WTC11 (cell line): ENCODE results near the gene NUMA1. TPM values are rescaled to one million over a fixed set of nuclear protein-coding genes. Genes with fewer than 3 reads are reported as not detected.

ENCODE experiments used
- ATAC-seq: fragments of 200-7000 bp; cut with Tn5 transposase; 2 replicates; pipeline ENCODE4 v1.10.0; 2021; ENCODE audit warnings: mild to moderate bottlenecking, moderate library complexity
- CTCF ChIA-PET: fragments of 300-600 bp; sonication (Branson Sonifier 250); formaldehyde crosslinking; loops from one replicate; lab custom pipeline; 2021; ENCODE audit warnings: antibody characterized with exemption; lab: Charles Lee
- POLR2A ChIA-PET: fragments of 350-600 bp; sonication (Branson Sonifier 250); formaldehyde crosslinking; loops from one replicate; lab custom pipeline; 2021; ENCODE audit warnings: antibody characterized with exemption; lab: Charles Lee
- DNase-seq: peaks from one replicate; pipeline ENCODE4 v3.0.0; 2021; ENCODE audit warnings: low spot score
- H3K27ac Mint-ChIP-seq: 2 replicates; pipeline ENCODE4 v1.8.0; 2021; ENCODE audit warnings: mixed read lengths
- H3K27me3 Mint-ChIP-seq: 2 replicates; pipeline ENCODE4 v1.8.0; 2021; ENCODE audit warnings: low read depth, mild to moderate bottlenecking, moderate library complexity, mixed read lengths
- H3K36me3 Mint-ChIP-seq: 2 replicates; pipeline ENCODE4 v1.8.0; 2021; ENCODE audit warnings: mixed read lengths
- H3K4me1 Mint-ChIP-seq: 2 replicates; pipeline ENCODE4 v1.8.0; 2022; ENCODE audit warnings: mixed read lengths
- H3K4me3 Mint-ChIP-seq: 2 replicates; pipeline ENCODE4 v1.8.0; 2021; ENCODE audit warnings: mild to moderate bottlenecking, moderate library complexity, mixed read lengths
- H3K9me3 Mint-ChIP-seq: 2 replicates; pipeline ENCODE4 v1.8.0; 2021; ENCODE audit warnings: mixed read lengths
- FOXJ3 ChIP-seq: sonication (generic); formaldehyde crosslinking; IDR thresholded peaks from 2 replicates; pipeline ENCODE4 v1.9.0; 2021; ENCODE audit warnings: missing genetic modification reagents, mild to moderate bottlenecking, borderline replicate concordance
- FOXK1 ChIP-seq: sonication (generic); formaldehyde crosslinking; IDR thresholded peaks from 2 replicates; pipeline ENCODE4 v1.8.0; 2022; ENCODE audit warnings: mild to moderate bottlenecking, moderate library complexity, missing genetic modification reagents
- GABPB1 ChIP-seq: sonication (generic); formaldehyde crosslinking; IDR thresholded peaks from 2 replicates; pipeline ENCODE4 v1.8.1; 2023; ENCODE audit warnings: mild to moderate bottlenecking, missing genetic modification reagents
- GTF2I ChIP-seq: fragments of 250-450 bp; sonication (Bioruptor Pico); conservative IDR thresholded peaks from 2 replicates; pipeline ENCODE4 v1.4.0; 2021; ENCODE audit warnings: mild to moderate bottlenecking
- JAZF1 ChIP-seq: fragments of 250-450 bp; sonication (Bioruptor Pico); IDR thresholded peaks from 2 replicates; pipeline ENCODE4 v1.9.0; 2021; ENCODE audit warnings: moderate library complexity, mild to moderate bottlenecking, inconsistent platforms
- JUN ChIP-seq: sonication (generic); formaldehyde crosslinking; IDR thresholded peaks from 2 replicates; pipeline ENCODE4 v1.8.0; 2023; ENCODE audit warnings: mild to moderate bottlenecking, missing genetic modification reagents
- KAT7 ChIP-seq: sonication (generic); formaldehyde crosslinking; IDR thresholded peaks from 2 replicates; pipeline ENCODE4 v1.8.1; 2023; ENCODE audit warnings: missing genetic modification reagents, mild to moderate bottlenecking, borderline replicate concordance
- MXD4 ChIP-seq: fragments of 250-450 bp; sonication (Bioruptor Pico); IDR thresholded peaks from 2 replicates; pipeline ENCODE4 v1.8.0; 2021; ENCODE audit warnings: mild to moderate bottlenecking, moderate library complexity, borderline replicate concordance
- NFE2L1 ChIP-seq: sonication (generic); formaldehyde crosslinking; IDR thresholded peaks from 2 replicates; pipeline ENCODE4 v1.8.1; 2023; ENCODE audit warnings: missing genetic modification reagents
- NFYB ChIP-seq: sonication (generic); formaldehyde crosslinking; conservative IDR thresholded peaks from 2 replicates; pipeline ENCODE4 v1.8.0; 2022; ENCODE audit warnings: low read depth, missing genetic modification reagents
- TP53 ChIP-seq: sonication (generic); formaldehyde crosslinking; IDR thresholded peaks from 2 replicates; pipeline ENCODE4 v1.8.1; 2023; ENCODE audit warnings: mild to moderate bottlenecking, missing genetic modification reagents
- ZNF219 ChIP-seq: sonication (generic); formaldehyde crosslinking; IDR thresholded peaks from 2 replicates; pipeline ENCODE4 v1.8.0; 2023; ENCODE audit warnings: missing genetic modification reagents, mild to moderate bottlenecking, borderline replicate concordance
- ZNF232 ChIP-seq: sonication (generic); formaldehyde crosslinking; IDR thresholded peaks from 2 replicates; pipeline ENCODE4 v1.8.0; 2022; ENCODE audit warnings: mild to moderate bottlenecking, missing genetic modification reagents
- ZNF263 ChIP-seq: sonication (generic); formaldehyde crosslinking; IDR thresholded peaks from 2 replicates; pipeline ENCODE4 v1.8.1; 2022; ENCODE audit warnings: low read depth, mild to moderate bottlenecking, moderate library complexity, missing genetic modification reagents
- ZNF416 ChIP-seq: fragments of 250-450 bp; sonication (Bioruptor Pico); IDR thresholded peaks from 2 replicates; pipeline ENCODE4 v1.9.0; 2021; ENCODE audit warnings: mild to moderate bottlenecking, inconsistent platforms
- total RNA-seq: library from RNA; stranded (reverse); gene quantifications from 3 replicates; pipeline ENCODE4 v1.2.3, GENCODE V29; 2021
- TF ChIP-seq, protein P1 (sequence below): sonication (generic); formaldehyde crosslinking; conservative IDR thresholded peaks from 2 replicates; pipeline ENCODE4 v1.8.1; 2023; ENCODE audit warnings: mild to moderate bottlenecking, low read depth, missing genetic modification reagents, moderate library complexity
- TF ChIP-seq, protein P2 (sequence below): sonication (generic); formaldehyde crosslinking; IDR thresholded peaks from 2 replicates; pipeline ENCODE4 v1.8.1; 2022; ENCODE audit warnings: low read depth, mild to moderate bottlenecking, moderate library complexity, missing genetic modification reagents, borderline replicate concordance
- TF ChIP-seq, protein P3 (sequence below): sonication (generic); formaldehyde crosslinking; IDR thresholded peaks from 2 replicates; pipeline ENCODE4 v1.8.0; 2022; ENCODE audit warnings: mild to moderate bottlenecking, missing genetic modification reagents
- TF ChIP-seq, protein P4 (sequence below): fragments of 250-450 bp; sonication (Bioruptor Pico); IDR thresholded peaks from 2 replicates; pipeline ENCODE4 v1.8.0; 2021; ENCODE audit warnings: mild to moderate bottlenecking
- TF ChIP-seq, protein P5 (sequence below): sonication (generic); formaldehyde crosslinking; IDR thresholded peaks from 2 replicates; pipeline ENCODE4 v1.8.1; 2023; ENCODE audit warnings: mild to moderate bottlenecking, moderate library complexity, missing genetic modification reagents
- TF ChIP-seq, protein P6 (sequence below): sonication (generic); formaldehyde crosslinking; IDR thresholded peaks from 2 replicates; pipeline ENCODE4 v1.8.0; 2023; ENCODE audit warnings: missing genetic modification reagents

Gene NUMA1
- total RNA-seq, 1 experiment from 2014 or later: 147 TPM

DNA sequence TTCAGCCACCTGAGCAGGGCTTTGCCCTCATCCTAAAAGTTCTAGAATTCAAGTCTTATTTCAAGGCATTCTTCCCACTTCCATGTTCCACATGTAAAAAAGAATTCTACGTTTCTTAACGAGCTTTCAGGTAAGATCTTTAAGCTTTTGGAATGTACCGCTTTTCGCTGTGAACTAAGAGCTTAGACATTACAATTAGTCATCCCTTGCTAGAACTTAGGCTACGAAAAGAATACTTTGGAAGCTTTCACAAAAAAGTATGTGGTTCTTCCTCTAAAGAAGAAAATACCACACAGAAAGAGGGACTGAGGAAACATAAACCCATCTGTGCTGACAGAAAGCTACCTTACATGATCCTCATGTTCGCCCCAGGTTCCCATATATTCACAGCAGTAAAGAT, 1.9 kb downstream of the NUMA1 start:
- peak overlapping the region; percentile 84 for H3K4me3 Mint-ChIP-seq
- H3K4me1 Mint-ChIP-seq: peaks cover 22% of the 10 kb centered on the region
- ATAC-seq: no peak
- H3K36me3 Mint-ChIP-seq: peaks cover 4% of the 10 kb centered on the region; the same call in 1 of the 2 replicates
- peak overlapping the region; percentile 61 for H3K27ac Mint-ChIP-seq
- no peak for DNase-seq
- POLR2A ChIA-PET: interaction anchor here (0.8 kb wide), 1 partner anchor 15 kb away, joined by 5 read pairs; no protein-coding TSS in a partner anchor
- TF ChIP-seq TP53 (CRISPR knock-in tag) (no peak), MXD4 (CRISPR knock-in tag) (no peak)
- H3K27me3 Mint-ChIP-seq: no peaks in the 10 kb centered on the region
- H3K9me3 Mint-ChIP-seq: no peaks in the 10 kb centered on the region
- CTCF ChIA-PET: interaction anchor here (1.3 to 4.5 kb wide), 2 partner anchors 13 to 54 kb away, joined by 7 to 26 read pairs; no protein-coding TSS in a partner anchor

DNA sequence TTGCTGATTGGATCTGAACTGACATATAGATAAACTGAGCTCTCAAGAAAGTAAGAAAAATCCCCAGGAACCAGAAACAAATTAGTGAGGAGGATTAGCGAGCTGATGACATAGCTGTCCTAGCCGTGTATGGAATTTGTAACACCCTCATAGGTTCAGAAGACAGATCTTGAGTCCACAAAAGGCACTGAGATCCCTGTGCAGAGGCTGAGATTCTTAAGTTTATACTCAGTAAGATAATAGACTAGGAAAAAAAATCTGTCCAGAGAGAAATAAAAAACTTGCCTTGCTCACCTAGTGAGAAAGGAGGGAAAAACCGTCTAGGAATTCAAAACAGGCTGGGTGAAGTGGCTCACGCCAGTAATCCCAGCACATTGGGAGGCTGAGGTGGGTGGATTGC, 4.6 kb downstream of the NUMA1 start:
- DNase-seq (no peak), ATAC-seq (no peak)
- H3K27ac Mint-ChIP-seq: peak overlapping the region; percentile 60
- no peaks in the 10 kb centered on the region for H3K27me3 Mint-ChIP-seq
- no peak overlapping the region for H3K4me3 Mint-ChIP-seq
- peaks cover 36% of the 10 kb centered on the region for H3K4me1 Mint-ChIP-seq
- POLR2A ChIA-PET: no interaction called here
- H3K36me3 Mint-ChIP-seq: peaks cover 7% of the 10 kb centered on the region; the same call in 1 of the 2 replicates
- H3K9me3 Mint-ChIP-seq: no peaks in the 10 kb centered on the region
- CTCF ChIA-PET: interaction anchor here (1.0 to 4.5 kb wide), 9 partner anchors 9 to 60 kb away, joined by 3 to 26 read pairs (median 6); no protein-coding TSS in a partner anchor
- TF ChIP-seq ZNF219 (CRISPR knock-in tag) (no peak), ZNF416 (no peak), JUN (no peak), KAT7 (CRISPR knock-in tag) (no peak), FOXK1 (CRISPR knock-in tag) (no peak), JAZF1 (CRISPR knock-in tag) (no peak), ZNF263 (CRISPR knock-in tag) (no peak), ZNF232 (no peak), GTF2I (CRISPR knock-in tag) (no peak)
- TF ChIP-seq, protein P1, sequence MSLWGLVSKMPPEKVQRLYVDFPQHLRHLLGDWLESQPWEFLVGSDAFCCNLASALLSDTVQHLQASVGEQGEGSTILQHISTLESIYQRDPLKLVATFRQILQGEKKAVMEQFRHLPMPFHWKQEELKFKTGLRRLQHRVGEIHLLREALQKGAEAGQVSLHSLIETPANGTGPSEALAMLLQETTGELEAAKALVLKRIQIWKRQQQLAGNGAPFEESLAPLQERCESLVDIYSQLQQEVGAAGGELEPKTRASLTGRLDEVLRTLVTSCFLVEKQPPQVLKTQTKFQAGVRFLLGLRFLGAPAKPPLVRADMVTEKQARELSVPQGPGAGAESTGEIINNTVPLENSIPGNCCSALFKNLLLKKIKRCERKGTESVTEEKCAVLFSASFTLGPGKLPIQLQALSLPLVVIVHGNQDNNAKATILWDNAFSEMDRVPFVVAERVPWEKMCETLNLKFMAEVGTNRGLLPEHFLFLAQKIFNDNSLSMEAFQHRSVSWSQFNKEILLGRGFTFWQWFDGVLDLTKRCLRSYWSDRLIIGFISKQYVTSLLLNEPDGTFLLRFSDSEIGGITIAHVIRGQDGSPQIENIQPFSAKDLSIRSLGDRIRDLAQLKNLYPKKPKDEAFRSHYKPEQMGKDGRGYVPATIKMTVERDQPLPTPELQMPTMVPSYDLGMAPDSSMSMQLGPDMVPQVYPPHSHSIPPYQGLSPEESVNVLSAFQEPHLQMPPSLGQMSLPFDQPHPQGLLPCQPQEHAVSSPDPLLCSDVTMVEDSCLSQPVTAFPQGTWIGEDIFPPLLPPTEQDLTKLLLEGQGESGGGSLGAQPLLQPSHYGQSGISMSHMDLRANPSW (CRISPR knock-in tag): no peak
- TF ChIP-seq, protein P2, sequence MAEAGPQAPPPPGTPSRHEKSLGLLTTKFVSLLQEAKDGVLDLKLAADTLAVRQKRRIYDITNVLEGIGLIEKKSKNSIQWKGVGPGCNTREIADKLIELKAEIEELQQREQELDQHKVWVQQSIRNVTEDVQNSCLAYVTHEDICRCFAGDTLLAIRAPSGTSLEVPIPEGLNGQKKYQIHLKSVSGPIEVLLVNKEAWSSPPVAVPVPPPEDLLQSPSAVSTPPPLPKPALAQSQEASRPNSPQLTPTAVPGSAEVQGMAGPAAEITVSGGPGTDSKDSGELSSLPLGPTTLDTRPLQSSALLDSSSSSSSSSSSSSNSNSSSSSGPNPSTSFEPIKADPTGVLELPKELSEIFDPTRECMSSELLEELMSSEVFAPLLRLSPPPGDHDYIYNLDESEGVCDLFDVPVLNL: no peak
- TF ChIP-seq, protein P3, sequence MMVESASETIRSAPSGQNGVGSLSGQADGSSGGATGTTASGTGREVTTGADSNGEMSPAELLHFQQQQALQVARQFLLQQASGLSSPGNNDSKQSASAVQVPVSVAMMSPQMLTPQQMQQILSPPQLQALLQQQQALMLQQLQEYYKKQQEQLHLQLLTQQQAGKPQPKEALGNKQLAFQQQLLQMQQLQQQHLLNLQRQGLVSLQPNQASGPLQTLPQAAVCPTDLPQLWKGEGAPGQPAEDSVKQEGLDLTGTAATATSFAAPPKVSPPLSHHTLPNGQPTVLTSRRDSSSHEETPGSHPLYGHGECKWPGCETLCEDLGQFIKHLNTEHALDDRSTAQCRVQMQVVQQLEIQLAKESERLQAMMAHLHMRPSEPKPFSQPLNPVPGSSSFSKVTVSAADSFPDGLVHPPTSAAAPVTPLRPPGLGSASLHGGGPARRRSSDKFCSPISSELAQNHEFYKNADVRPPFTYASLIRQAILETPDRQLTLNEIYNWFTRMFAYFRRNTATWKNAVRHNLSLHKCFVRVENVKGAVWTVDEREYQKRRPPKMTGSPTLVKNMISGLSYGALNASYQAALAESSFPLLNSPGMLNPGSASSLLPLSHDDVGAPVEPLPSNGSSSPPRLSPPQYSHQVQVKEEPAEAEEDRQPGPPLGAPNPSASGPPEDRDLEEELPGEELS: no peak
- TF ChIP-seq, protein P4, sequence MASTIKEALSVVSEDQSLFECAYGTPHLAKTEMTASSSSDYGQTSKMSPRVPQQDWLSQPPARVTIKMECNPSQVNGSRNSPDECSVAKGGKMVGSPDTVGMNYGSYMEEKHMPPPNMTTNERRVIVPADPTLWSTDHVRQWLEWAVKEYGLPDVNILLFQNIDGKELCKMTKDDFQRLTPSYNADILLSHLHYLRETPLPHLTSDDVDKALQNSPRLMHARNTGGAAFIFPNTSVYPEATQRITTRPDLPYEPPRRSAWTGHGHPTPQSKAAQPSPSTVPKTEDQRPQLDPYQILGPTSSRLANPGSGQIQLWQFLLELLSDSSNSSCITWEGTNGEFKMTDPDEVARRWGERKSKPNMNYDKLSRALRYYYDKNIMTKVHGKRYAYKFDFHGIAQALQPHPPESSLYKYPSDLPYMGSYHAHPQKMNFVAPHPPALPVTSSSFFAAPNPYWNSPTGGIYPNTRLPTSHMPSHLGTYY (CRISPR knock-in tag): no peak

DNA sequence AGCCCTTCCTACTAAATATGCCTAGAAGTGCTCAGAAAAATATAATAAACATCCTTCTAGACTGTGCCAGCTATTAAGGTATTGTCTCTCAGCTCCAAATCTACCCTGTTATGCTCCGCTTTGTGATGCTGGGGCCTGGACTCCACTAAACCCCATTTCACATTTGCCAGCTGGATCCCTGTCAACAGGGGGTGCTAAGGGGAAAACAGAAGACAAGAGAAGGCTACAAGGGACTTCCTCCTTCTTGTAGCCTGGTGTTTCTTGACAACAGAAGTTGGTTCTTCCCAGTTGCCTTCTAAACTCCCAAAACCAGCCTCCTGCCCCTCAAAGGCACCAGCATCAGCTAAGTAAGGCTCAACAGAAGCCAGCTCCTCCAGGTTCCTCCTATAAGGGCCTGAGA, 5.2 kb downstream of the NUMA1 start:
- ChIA-PET POLR2A (no interaction called here), CTCF (interaction anchor here (1.0 to 4.5 kb wide), 9 partner anchors 9 to 60 kb away, joined by 3 to 26 read pairs (median 6); no protein-coding TSS in a partner anchor)
- Mint-ChIP-seq H3K36me3 (peaks cover 7% of the 10 kb centered on the region; the same call in 1 of the 2 replicates), H3K9me3 (no peaks in the 10 kb centered on the region), H3K27ac (peak overlapping the region; percentile 55), H3K4me1 (peaks cover 42% of the 10 kb centered on the region), H3K4me3 (no peak overlapping the region), H3K27me3 (no peaks in the 10 kb centered on the region)
- DNase-seq (no peak), ATAC-seq (peak; percentile 67)
- no peak for TF ChIP-seq ZNF219 (CRISPR knock-in tag)
- TF ChIP-seq GTF2I (CRISPR knock-in tag): no peak
- TF ChIP-seq, protein P5, sequence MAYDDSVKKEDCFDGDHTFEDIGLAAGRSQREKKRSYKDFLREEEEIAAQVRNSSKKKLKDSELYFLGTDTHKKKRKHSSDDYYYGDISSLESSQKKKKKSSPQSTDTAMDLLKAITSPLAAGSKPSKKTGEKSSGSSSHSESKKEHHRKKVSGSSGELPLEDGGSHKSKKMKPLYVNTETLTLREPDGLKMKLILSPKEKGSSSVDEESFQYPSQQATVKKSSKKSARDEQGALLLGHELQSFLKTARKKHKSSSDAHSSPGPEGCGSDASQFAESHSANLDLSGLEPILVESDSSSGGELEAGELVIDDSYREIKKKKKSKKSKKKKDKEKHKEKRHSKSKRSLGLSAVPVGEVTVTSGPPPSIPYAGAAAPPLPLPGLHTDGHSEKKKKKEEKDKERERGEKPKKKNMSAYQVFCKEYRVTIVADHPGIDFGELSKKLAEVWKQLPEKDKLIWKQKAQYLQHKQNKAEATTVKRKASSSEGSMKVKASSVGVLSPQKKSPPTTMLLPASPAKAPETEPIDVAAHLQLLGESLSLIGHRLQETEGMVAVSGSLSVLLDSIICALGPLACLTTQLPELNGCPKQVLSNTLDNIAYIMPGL (CRISPR knock-in tag): no peak
- TF ChIP-seq NFE2L1 (CRISPR knock-in tag): no peak
- no peak for TF ChIP-seq GABPB1 (CRISPR knock-in tag)
- no peak for TF ChIP-seq FOXJ3 (CRISPR knock-in tag)
- TF ChIP-seq NFYB (CRISPR knock-in tag): no peak
- TF ChIP-seq, protein P6, sequence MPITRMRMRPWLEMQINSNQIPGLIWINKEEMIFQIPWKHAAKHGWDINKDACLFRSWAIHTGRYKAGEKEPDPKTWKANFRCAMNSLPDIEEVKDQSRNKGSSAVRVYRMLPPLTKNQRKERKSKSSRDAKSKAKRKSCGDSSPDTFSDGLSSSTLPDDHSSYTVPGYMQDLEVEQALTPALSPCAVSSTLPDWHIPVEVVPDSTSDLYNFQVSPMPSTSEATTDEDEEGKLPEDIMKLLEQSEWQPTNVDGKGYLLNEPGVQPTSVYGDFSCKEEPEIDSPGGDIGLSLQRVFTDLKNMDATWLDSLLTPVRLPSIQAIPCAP: no peak
